Psoas muscle (tissue), 8 donors: ENCODE measurements around the gene PPDPF. TPM values are rescaled to one million over a fixed set of nuclear protein-coding genes. Genes with fewer than 3 reads are reported as not detected.

Experiments
- ATAC-seq, 4 donors: fragments of 200-7000 bp; cut with Tn5 transposase; one replicate each; pipeline ENCODE4 v1.9.1; 2020; ENCODE audit warnings: moderate library complexity in 3 of 4, mild to moderate bottlenecking in 2 of 4
- DNase-seq, 2 donors: peaks; one replicate each; pipeline ENCODE4 v3.0.0-alpha.2; 2020
- H3K27ac ChIP-seq: fragments of 200-600 bp; one replicate; pipeline ENCODE4 v1.8.0; 2022
- H3K27me3 ChIP-seq, 3 donors: fragments of 200-600 bp in 1 of 3; one replicate each; pipeline versions ENCODE4 v1.6.1 to v1.8.0; 2013 to 2022; ENCODE audit warnings: low read length in 2 of 3, mild to moderate bottlenecking in 2 of 3, moderate library complexity in 1 of 3; ENCODE audit not compliant: insufficient read depth in 3 of 3
- H3K36me3 ChIP-seq, 2 donors: fragments of 200-600 bp in 1 of 2; one replicate each; pipeline versions ENCODE4 v1.6.1 to v1.8.0; 2013 to 2022; ENCODE audit warnings: low read depth in 1 of 2, mild to moderate bottlenecking in 1 of 2, moderate library complexity in 1 of 2; ENCODE audit not compliant: insufficient read depth in 1 of 2
- H3K4me1 ChIP-seq: fragments of 200-600 bp; one replicate; pipeline ENCODE4 v1.8.0; 2022
- H3K4me3 ChIP-seq: fragments of 200-600 bp; one replicate; pipeline ENCODE4 v1.8.0; 2022; ENCODE audit warnings: mild to moderate bottlenecking
- H3K9me3 ChIP-seq: fragments of 200-600 bp; one replicate; pipeline ENCODE4 v1.8.0; 2022
- WGBS, 3 donors: extraction: QIAGEN DNeasy Blood & Tissue Kit; methylation state at CpG; one replicate each; pipeline versions ENCODE4 v1.1.6 to v1.1.7; 2013; 5-methylcytosine and 5-hydroxymethylcytosine counted together
- intact Hi-C, 2 donors: fragments of 100-400 bp; cut with DNase I; formaldehyde crosslinking; loops; one replicate each; pipeline versions ENCODE4 v1.11.0 to v1.14.2; 2022
- polyA plus RNA-seq, 3 donors: library from polyadenylated mRNA; stranded (reverse); fragments of 200-250 nt; gene quantifications; one replicate each; pipeline ENCODE4 v1.2.3, GENCODE V29; 2013
- total RNA-seq, 4 donors: library from RNA; stranded (reverse); fragmentation: NEBNext Ultra II Directional in 2 of 4; extraction: Animal tissue kit (Norgen Biotek cat#: 25700) in 2 of 4; gene quantifications; one replicate each; pipeline versions ENCODE4 v1.2.1 to v1.2.4, GENCODE V29; 2021 to 2023
- TF ChIP-seq, protein P1 (sequence below): fragments of 200-600 bp; IDR thresholded peaks from one replicate; pipeline ENCODE4 v1.8.0; 2022; ENCODE audit warnings: antibody characterized with exemption
- donor health status: healthy with polysubstance abuse.
- donor health status: DM: no; HTN: no; CAD: no; lungs with moderate emphysema.
- donor health status: Bipolar disorder and iron deficiency.
- donor health status: healthy.
- donor health status: DM: yes; HTN: yes; CAD: no.
- donor health status: DM: no; HTN: no; CAD: no.
- donor health status: DM: no; HTN: no; CAD: no.
- donor health status: DM: yes; HTN: yes; CAD: no.

The PPDPF gene
- total and polyA plus RNA-seq, 7 donors = 130 to 198 (median 153) TPM

DNA sequence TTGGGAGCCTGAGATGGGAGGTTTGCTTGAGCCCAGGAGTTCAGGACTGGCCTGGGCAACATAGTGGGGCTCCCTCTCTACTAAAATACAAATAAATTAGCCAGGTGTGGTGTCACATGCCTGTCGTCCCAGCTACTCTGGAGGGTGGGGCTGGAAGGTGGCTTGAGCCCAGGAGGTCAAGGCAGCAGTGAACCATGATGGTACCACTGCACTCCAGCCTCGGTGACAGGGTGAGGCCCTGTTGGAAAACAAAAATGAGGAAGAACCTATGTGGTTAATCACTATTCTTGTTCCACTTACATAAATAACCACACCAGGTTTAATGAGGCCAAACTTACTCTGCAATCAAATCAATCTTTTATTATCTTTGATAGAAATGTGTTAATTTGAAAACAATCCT, 5.4 kb downstream of the PPDPF start:
- intact Hi-C loops = no loop called here
- H3K9me3 ChIP-seq = no peaks in the 10 kb centered on the region
- TF ChIP-seq, protein P1, sequence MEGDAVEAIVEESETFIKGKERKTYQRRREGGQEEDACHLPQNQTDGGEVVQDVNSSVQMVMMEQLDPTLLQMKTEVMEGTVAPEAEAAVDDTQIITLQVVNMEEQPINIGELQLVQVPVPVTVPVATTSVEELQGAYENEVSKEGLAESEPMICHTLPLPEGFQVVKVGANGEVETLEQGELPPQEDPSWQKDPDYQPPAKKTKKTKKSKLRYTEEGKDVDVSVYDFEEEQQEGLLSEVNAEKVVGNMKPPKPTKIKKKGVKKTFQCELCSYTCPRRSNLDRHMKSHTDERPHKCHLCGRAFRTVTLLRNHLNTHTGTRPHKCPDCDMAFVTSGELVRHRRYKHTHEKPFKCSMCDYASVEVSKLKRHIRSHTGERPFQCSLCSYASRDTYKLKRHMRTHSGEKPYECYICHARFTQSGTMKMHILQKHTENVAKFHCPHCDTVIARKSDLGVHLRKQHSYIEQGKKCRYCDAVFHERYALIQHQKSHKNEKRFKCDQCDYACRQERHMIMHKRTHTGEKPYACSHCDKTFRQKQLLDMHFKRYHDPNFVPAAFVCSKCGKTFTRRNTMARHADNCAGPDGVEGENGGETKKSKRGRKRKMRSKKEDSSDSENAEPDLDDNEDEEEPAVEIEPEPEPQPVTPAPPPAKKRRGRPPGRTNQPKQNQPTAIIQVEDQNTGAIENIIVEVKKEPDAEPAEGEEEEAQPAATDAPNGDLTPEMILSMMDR = no peak
- H3K36me3 ChIP-seq = peaks cover 0 to 10% of the 10 kb centered on the region in 2 donors
- no peak overlapping the region for H3K4me3 ChIP-seq
- no peak overlapping the region for H3K27ac ChIP-seq
- 22 to 32% (median 29%) methylated on average over 2 of the region's 2 CpGs for WGBS, 3 donors
- H3K27me3 ChIP-seq = peaks cover 0 to 20% (median 5%) of the 10 kb centered on the region in 3 donors
- no peak for ATAC-seq
- DNase-seq = no peak
- H3K4me1 ChIP-seq = peaks cover 14% of the 10 kb centered on the region

DNA sequence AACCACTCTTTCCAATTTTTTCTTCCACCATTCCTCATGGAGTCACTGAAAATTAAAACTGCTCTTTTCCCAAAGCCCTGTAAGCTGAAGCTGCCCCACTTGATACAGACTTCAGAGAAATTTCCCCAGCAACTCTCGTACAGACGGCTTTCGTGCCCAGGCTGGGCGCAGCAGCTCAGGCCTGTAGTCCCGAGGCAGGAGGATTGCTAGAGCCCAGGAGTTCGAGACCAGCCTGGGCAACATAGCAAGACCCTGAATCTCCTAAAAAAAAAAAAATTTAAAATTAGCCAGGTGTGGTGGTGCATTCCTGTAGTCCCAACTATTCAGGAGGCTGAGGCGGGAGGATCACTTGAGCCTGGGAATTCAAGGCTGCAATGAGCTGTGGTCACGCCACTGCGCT, 6.6 kb downstream of the PPDPF start:
- Histone ChIP-seq H3K9me3 (no peaks in the 10 kb centered on the region), H3K4me3 (no peak overlapping the region), H3K4me1 (peaks cover 5% of the 10 kb centered on the region), H3K27ac (no peak overlapping the region), H3K36me3 (peaks cover 0 to 7% of the 10 kb centered on the region in 2 donors), H3K27me3 (peaks cover 0 to 20% (median 5%) of the 10 kb centered on the region in 3 donors)
- WGBS, 3 donors = 76 to 78% (median 77%) methylated on average over 9 of the region's 9 CpGs
- ATAC-seq (no peak), DNase-seq (no peak)
- intact Hi-C loops = no loop called here
- TF ChIP-seq, protein P1 = no peak

DNA sequence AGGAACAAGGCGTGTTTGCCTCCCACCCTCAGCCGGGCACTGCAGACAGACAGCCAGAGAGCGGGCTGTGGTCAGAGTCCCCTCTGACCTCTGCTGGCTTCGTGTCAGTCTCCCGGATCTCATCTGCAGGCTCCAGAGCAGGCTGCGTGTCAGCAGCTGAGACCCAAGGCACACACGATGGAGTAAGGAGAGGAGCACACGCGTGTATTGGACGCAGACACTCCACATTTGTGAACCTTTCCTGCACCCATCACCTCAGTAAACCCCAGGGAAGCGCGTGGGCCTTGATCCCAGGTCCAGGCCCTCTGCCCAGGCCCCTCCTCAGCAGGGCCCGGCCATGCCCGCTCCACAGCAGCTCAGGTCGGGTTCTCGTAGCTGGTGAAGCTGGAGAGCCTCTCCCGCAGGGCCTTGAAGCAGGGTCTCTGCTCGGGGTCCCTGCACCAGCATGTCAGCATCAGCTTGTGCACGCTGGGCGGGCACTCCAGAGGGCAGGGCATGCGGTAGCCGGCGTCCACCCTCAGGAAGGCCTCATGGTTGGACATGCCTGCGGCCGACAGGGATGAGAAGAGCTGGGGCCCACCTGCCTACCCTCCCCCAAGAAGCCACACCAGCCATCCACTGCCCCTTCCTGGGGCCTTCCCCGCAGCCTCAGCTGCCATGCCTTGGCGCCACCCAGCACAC, 8.8 kb downstream of the PPDPF start:
- H3K4me1 ChIP-seq = no peaks in the 10 kb centered on the region
- no peaks in the 10 kb centered on the region for H3K36me3 ChIP-seq
- no peak overlapping the region for H3K4me3 ChIP-seq
- 76 to 80% (median 79%) methylated on average over 27 of the region's 27 CpGs for WGBS, 3 donors
- TF ChIP-seq, protein P1 = no peak
- no peak overlapping the region for H3K27ac ChIP-seq
- peaks cover 0 to 36% (median 10%) of the 10 kb centered on the region in 3 donors for H3K27me3 ChIP-seq
- DNase-seq (no peak), ATAC-seq (no peak)
- H3K9me3 ChIP-seq = no peaks in the 10 kb centered on the region
- intact Hi-C loops = no loop called here

DNA sequence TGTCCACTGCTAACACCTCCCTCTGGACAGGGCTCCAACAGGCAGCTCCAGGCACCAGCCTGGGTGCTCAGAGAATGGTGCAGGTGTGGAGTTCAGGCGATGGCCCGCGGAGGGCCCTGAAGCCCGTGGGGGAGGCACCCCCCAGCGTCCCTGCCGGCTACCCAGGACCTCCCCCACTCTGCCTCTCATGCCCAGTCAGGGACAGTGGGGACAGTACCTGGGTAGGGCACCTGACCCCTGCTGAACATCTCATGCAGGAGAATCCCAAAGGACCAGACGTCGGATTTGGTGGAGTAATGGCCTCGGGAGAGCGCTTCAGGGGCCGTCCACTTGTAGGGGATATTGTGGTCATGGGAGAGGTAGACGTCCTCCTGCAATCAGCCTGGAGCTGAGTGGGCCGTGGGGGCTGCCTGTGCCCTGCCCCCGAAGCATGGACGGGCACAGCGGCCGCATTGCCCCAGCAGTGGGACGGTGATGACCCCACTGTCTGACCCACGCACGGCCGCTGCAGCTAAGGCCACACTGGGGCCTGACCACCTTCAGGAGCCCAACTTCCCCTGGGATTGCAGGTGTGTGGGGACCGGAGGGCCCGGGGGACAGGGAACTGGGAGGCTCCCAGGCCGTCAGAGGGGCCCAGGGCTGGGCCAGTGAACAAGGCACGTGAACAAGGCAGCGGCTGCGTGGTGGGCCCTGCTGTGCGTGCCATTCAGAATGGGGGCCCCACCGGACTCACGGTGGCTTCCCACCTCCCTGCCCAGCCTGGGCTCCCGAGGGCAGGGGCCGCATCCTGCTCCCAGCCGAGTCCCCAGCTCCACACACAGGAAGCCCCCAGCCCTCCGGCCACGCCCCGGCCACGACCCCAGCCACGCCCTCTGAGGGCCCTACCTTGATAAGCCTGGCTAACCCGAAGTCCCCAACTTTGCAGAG, 9.6 kb downstream of the PPDPF start:
- Histone ChIP-seq H3K4me3 (no peak overlapping the region), H3K27ac (no peak overlapping the region), H3K9me3 (no peaks in the 10 kb centered on the region), H3K4me1 (no peaks in the 10 kb centered on the region), H3K27me3 (peaks cover 0 to 44% (median 13%) of the 10 kb centered on the region in 3 donors), H3K36me3 (no peaks in the 10 kb centered on the region)
- 72 to 75% (median 73%) methylated on average over 36 to 39 of the region's 39 CpGs for WGBS, 3 donors
- TF ChIP-seq, protein P1 = no peak
- peak in 1 of 2 donors; percentile 50 for DNase-seq
- intact Hi-C loops = no loop called here
- no peak for ATAC-seq
